PC-3 (cell line): ENCODE measurements around the gene FOXRED2. TPM values are rescaled to one million over a fixed set of nuclear protein-coding genes. Genes with fewer than 3 reads are reported as not detected.

ENCODE experiments used
- ATAC-seq: fragments of 200-7000 bp; cut with Tn5 transposase; 2 replicates; pipeline ENCODE4 v1.9.1; 2020; ENCODE audit warnings: mild to moderate bottlenecking, moderate library complexity
- BruUV-seq: library from RNA; stranded (reverse); fragments of 400-500 nt; replicated peaks from 2 replicates; lab custom pipeline; 2021; lab: Mats Ljungman, UMichigan
- CTCF ChIA-PET: fragments of 300-600 bp; sonication (Branson Sonifier 250); formaldehyde crosslinking; loops from one replicate; lab custom pipeline; 2022; ENCODE audit warnings: antibody characterized with exemption; lab: Charles Lee
- POLR2A ChIA-PET: fragments of 300-600 bp; sonication (Branson Sonifier 250); formaldehyde crosslinking; loops from one replicate; lab custom pipeline; 2022; ENCODE audit warnings: antibody characterized with exemption; ENCODE audit not compliant: unreplicated experiment; lab: Charles Lee
- DNase-seq: peaks from one replicate; pipeline ENCODE4 v3.0.0-alpha.2; 2015
- H2AFZ ChIP-seq: fragments of 300-600 bp; sonication (generic); 2 replicates; pipeline ENCODE4 v1.6.0; 2016; ENCODE audit warnings: antibody characterized with exemption, low read length
- H3F3A ChIP-seq: fragments of 300-600 bp; sonication (generic); one replicate; pipeline ENCODE4 v1.6.0; 2017; ENCODE audit warnings: antibody characterized with exemption, low read length, control low read depth, mild to moderate bottlenecking; ENCODE audit not compliant: unreplicated experiment
- H3K27ac ChIP-seq: fragments of 300-600 bp; sonication (generic); 2 replicates; pipeline ENCODE4 v1.5.1; 2016; ENCODE audit warnings: mild to moderate bottlenecking, low read length
- H3K27me3 ChIP-seq: fragments of 300-600 bp; sonication (generic); 2 replicates; pipeline ENCODE4 v1.6.1; 2016; ENCODE audit warnings: low read length, mixed read lengths
- H3K36me3 ChIP-seq: fragments of 300-600 bp; sonication (generic); 2 replicates; pipeline ENCODE4 v1.6.1; 2016; ENCODE audit warnings: low read depth, mixed run types, low read length, mixed read lengths
- H3K4me1 ChIP-seq: fragments of 300-600 bp; sonication (generic); 2 replicates; pipeline ENCODE4 v1.5.1; 2016; ENCODE audit warnings: low read length; ENCODE audit not compliant: insufficient read depth
- H3K4me2 ChIP-seq: fragments of 300-600 bp; sonication (generic); 2 replicates; pipeline ENCODE4 v1.6.0; 2016; ENCODE audit warnings: low read length
- H3K4me3 ChIP-seq: fragments of 300-600 bp; sonication (generic); 2 replicates; pipeline ENCODE4 v1.5.1; 2016; ENCODE audit warnings: mild to moderate bottlenecking, low read length, mixed read lengths
- H3K79me2 ChIP-seq: fragments of 300-600 bp; sonication (generic); 2 replicates; pipeline ENCODE4 v1.6.1; 2017; ENCODE audit warnings: low read length, mixed read lengths
- H3K9ac ChIP-seq: fragments of 300-600 bp; sonication (generic); 2 replicates; pipeline ENCODE4 v1.6.0; 2016; ENCODE audit warnings: mild to moderate bottlenecking, low read length
- H3K9me2 ChIP-seq: fragments of 300-600 bp; sonication (generic); replicated peaks from 2 replicates; pipeline ENCODE4 v1.6.1; 2016; ENCODE audit warnings: mixed run types, low read length, mixed read lengths
- H3K9me3 ChIP-seq: fragments of 300-600 bp; sonication (generic); 2 replicates; pipeline ENCODE4 v1.6.1; 2016; ENCODE audit warnings: low read length, mixed read lengths
- H4K20me1 ChIP-seq: fragments of 300-600 bp; sonication (generic); 2 replicates; pipeline ENCODE4 v1.6.1; 2016; ENCODE audit warnings: low read length, mixed read lengths
- CTCF ChIP-seq: fragments of 300-600 bp; sonication (generic); conservative IDR thresholded peaks from 2 replicates; pipeline ENCODE4 v1.5.1; 2017; ENCODE audit warnings: antibody characterized with exemption, low read depth, mild to moderate bottlenecking, low read length
- EZH2 ChIP-seq: fragments of 300-600 bp; sonication (generic); IDR thresholded peaks from one replicate; pipeline ENCODE4 v1.6.1; 2017; ENCODE audit warnings: antibody characterized with exemption, mild to moderate bottlenecking, low read length; ENCODE audit not compliant: unreplicated experiment
- EZH2phosphoT487 ChIP-seq: fragments of 300-600 bp; sonication (generic); IDR thresholded peaks from 2 replicates; pipeline ENCODE4 v1.6.1; 2018; ENCODE audit warnings: mild to moderate bottlenecking, antibody characterized with exemption, low read length, borderline replicate concordance
- intact Hi-C: fragments of 100-400 bp; cut with micrococcal nuclease; formaldehyde crosslinking; loops from 2 replicates; pipeline ENCODE4 v1.9.0; 2023
- total RNA-seq: library from RNA; depleted of rRNA; stranded (reverse); fragments of >200 nt; gene quantifications from 2 replicates; pipeline ENCODE4 v1.2.3, GENCODE V29; 2014

Gene FOXRED2
- total RNA-seq, 1 experiment from 2014 or later, result 5.5 TPM

- Histone ChIP-seq H3K4me3 (no peak overlapping the region), H3K36me3 (no peaks in the 10 kb centered on the region), H3K27ac (no peak overlapping the region), H4K20me1 (no peaks in the 10 kb centered on the region), H3K9me3 (no peaks in the 10 kb centered on the region), H3K27me3 (no peaks in the 10 kb centered on the region), H2AFZ (no peak overlapping the region), H3K79me2 (no peaks in the 10 kb centered on the region), H3K9ac (no peak overlapping the region), H3K4me1 (no peaks in the 10 kb centered on the region), H3K9me2 (no peaks in the 10 kb centered on the region), H3F3A (no peaks in the 10 kb centered on the region), H3K4me2 (no peak overlapping the region)
- no peak for DNase-seq
- intact Hi-C loops, result no loop called here
- no TSS peak for BruUV-seq
- CTCF ChIA-PET, result no interaction called here
- POLR2A ChIA-PET, result interaction anchor here (0.6 kb wide), 1 partner anchor 1164 kb away, joined by 6 read pairs; no protein-coding TSS in a partner anchor
- ATAC-seq, result no peak
- no peak for TF ChIP-seq CTCF
- no peak for TF ChIP-seq EZH2
- TF ChIP-seq EZH2phosphoT487, result no peak
Measured at GRCh38 chr22:36493690-36494110, 13.1 kb downstream of the FOXRED2 start.

- H3K79me2 ChIP-seq, result no peaks in the 10 kb centered on the region
- H3K4me1 ChIP-seq, result no peaks in the 10 kb centered on the region
- DNase-seq (no peak), ATAC-seq (no peak)
- H4K20me1 ChIP-seq, result no peaks in the 10 kb centered on the region
- TF ChIP-seq CTCF (no peak), EZH2phosphoT487 (no peak), EZH2 (no peak)
- H3K27ac ChIP-seq, result no peak overlapping the region
- no peaks in the 10 kb centered on the region for H3K9me3 ChIP-seq
- H3K36me3 ChIP-seq, result no peaks in the 10 kb centered on the region
- H2AFZ ChIP-seq, result no peak overlapping the region
- no peak overlapping the region for H3K4me2 ChIP-seq
- ChIA-PET CTCF (no interaction called here), POLR2A (no interaction called here)
- intact Hi-C loops, result no loop called here
- no peaks in the 10 kb centered on the region for H3F3A ChIP-seq
- BruUV-seq, result no TSS peak
- H3K27me3 ChIP-seq, result no peaks in the 10 kb centered on the region
- H3K4me3 ChIP-seq, result no peak overlapping the region
- no peaks in the 10 kb centered on the region for H3K9me2 ChIP-seq
- H3K9ac ChIP-seq, result no peak overlapping the region
Measured at GRCh38 chr22:36492109-36492508, 14.7 kb downstream of the FOXRED2 start.

GRCh38 chr22:36491155-36491554, 15.7 kb downstream of the FOXRED2 start:
- Histone ChIP-seq H3K9me2 (no peaks in the 10 kb centered on the region), H3K36me3 (no peaks in the 10 kb centered on the region), H3K79me2 (no peaks in the 10 kb centered on the region), H4K20me1 (no peaks in the 10 kb centered on the region), H3K4me3 (no peak overlapping the region), H3K27ac (no peak overlapping the region), H3K9ac (no peak overlapping the region), H3K4me2 (no peak overlapping the region), H3K9me3 (no peaks in the 10 kb centered on the region), H3F3A (no peaks in the 10 kb centered on the region), H3K27me3 (no peaks in the 10 kb centered on the region), H2AFZ (no peak overlapping the region), H3K4me1 (no peaks in the 10 kb centered on the region)
- CTCF ChIA-PET, result no interaction called here
- TF ChIP-seq EZH2 (no peak), CTCF (no peak), EZH2phosphoT487 (no peak)
- intact Hi-C loops, result no loop called here
- DNase-seq (no peak), ATAC-seq (no peak)
- POLR2A ChIA-PET, result no interaction called here
- BruUV-seq, result no TSS peak
